ENCODE results near the gene ZKSCAN3. TPM values are rescaled to one million over a fixed set of nuclear protein-coding genes. Genes with fewer than 3 reads are reported as not detected.
A peak's percentile ranks its signal among the peaks of the same experiment; 100 is the strongest.

Gene ZKSCAN3
- total RNA-seq, 1 donor from 2014 or later: 9.5 TPM

DNA sequence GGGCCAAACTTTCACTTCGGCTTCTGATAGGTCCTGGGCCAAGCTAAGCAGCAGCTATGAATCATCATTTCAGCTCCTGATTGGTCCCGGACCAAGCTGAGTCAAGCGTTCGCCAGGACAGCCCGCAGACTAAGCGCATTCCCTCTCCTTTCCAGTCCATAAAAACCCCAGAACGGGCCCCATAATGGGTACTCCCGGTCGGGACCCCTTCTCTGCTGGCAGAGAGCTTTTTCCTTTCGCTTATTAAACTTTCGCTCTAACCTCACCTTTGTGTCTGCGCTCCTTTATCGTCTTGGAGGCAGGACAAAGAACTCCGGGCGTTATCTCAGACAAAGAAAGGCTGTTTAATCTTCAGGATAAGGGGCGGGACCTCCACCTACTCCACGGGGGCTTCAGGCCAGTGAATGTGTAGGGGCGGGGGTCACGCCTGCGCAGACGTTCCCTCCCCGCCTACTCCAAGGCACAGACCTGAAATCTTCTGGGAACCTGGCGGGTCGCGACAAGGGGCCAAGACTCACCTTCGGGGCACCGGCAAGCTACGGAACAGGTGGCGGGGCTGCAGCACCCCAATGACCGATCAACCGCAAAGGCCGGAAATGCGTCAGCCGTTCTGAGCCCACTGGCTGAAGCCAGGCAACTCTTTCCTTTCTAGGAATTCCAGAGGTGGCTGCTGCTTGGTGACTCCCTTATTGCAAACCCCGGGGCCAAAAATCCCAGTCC, 14.0 kb upstream of the ZKSCAN3 start, which contains the start of gene ZSCAN31:
Gene ZSCAN31, minus strand, starts transcription at position 585 of the 720 bp plus-strand sequence. CDS start 6,465 bp downstream, outside the sequence.
- Mint-ChIP-seq H3K4me1 (ENCODE audit: unreplicated experiment) (peaks cover 11% of the 10 kb centered on the region), H3K27me3 (ENCODE audit: unreplicated experiment) (no peaks in the 10 kb centered on the region), H3K9me3 (ENCODE audit: unreplicated experiment) (no peaks in the 10 kb centered on the region), H3K4me3 (ENCODE audit: unreplicated experiment) (no peak within 1 kb of the TSS), H3K36me3 (ENCODE audit: low read depth, unreplicated experiment) (no peaks in the 10 kb centered on the region), H3K27ac (ENCODE audit: unreplicated experiment) (no peak within 1 kb of the TSS)
- TF ChIP-seq, protein P1, sequence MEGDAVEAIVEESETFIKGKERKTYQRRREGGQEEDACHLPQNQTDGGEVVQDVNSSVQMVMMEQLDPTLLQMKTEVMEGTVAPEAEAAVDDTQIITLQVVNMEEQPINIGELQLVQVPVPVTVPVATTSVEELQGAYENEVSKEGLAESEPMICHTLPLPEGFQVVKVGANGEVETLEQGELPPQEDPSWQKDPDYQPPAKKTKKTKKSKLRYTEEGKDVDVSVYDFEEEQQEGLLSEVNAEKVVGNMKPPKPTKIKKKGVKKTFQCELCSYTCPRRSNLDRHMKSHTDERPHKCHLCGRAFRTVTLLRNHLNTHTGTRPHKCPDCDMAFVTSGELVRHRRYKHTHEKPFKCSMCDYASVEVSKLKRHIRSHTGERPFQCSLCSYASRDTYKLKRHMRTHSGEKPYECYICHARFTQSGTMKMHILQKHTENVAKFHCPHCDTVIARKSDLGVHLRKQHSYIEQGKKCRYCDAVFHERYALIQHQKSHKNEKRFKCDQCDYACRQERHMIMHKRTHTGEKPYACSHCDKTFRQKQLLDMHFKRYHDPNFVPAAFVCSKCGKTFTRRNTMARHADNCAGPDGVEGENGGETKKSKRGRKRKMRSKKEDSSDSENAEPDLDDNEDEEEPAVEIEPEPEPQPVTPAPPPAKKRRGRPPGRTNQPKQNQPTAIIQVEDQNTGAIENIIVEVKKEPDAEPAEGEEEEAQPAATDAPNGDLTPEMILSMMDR (IDR thresholded peaks at IDR 0.05; ENCODE audit: unreplicated experiment): no peak
- peak; percentile 82 for DNase-seq (ENCODE audit: low spot score)

DNA sequence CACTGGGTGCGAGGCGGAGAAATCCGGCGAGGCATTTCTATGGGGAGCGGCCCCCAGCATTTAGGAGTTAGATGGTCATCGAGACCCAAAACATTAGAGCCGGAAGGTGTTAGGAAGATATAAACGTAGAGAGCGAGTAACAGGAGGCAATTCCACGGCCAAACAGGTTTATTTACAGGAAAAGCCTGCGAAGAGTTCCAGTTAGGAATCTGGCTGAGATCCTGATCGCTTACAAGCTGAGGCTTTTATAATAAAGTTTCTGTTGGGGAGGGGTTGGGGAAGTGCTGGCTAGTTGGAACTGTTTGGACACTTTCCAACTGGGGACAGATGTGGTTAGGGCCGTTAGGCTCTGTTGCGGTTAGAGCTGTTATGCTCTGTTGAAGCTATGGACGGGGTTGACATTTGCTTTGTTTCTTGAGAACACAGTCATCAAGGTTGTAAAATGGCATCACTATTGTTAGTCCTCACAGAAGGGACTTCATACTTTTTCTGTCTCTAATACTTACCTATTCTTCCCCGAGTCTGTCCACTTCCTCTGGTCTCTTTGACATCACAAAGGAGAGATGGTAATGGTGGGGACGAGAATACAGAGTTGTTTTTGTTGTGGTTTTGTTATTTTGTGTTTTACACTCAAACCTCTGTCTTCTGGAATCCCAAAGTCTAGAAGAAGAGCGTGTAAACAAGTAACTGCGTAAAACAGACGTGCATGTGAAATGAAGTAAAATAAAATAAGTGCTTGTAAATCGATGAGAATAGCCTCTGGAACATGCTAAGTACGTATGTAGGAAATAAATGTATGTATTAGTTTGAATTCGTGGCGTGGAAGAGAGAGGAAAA, 13.2 kb upstream of the ZKSCAN3 start:
- H3K4me3 Mint-ChIP-seq (ENCODE audit: unreplicated experiment): no peak overlapping the region
- no peaks in the 10 kb centered on the region for H3K36me3 Mint-ChIP-seq (ENCODE audit: low read depth, unreplicated experiment)
- H3K4me1 Mint-ChIP-seq (ENCODE audit: unreplicated experiment): peaks cover 11% of the 10 kb centered on the region
- no peak overlapping the region for H3K27ac Mint-ChIP-seq (ENCODE audit: unreplicated experiment)
- no peaks in the 10 kb centered on the region for H3K9me3 Mint-ChIP-seq (ENCODE audit: unreplicated experiment)
- no peaks in the 10 kb centered on the region for H3K27me3 Mint-ChIP-seq (ENCODE audit: unreplicated experiment)
- no peak for DNase-seq (ENCODE audit: low spot score)
- TF ChIP-seq, protein P1 (IDR thresholded peaks at IDR 0.05; ENCODE audit: unreplicated experiment): no peak

DNA sequence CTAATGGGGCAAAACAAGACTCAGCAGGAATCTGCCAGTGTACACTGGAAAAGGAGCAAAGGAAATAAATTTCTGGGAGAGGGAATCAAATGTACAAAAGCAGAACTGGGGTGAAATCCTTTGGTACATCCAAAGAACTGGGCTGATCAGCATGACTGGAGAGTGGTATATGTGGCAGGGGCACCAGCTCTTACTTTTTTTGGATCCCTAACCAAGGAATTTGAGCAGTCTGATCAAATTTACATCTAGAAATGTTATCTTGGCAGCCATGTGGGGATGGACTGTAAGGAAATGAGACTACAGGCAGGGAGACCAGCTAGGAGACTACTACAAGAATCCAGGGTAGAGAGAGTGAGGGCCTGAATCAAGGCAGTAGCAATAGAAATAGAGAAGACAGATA, 12.6 kb upstream of the ZKSCAN3 start:
- TF ChIP-seq, protein P1 (IDR thresholded peaks at IDR 0.05; ENCODE audit: unreplicated experiment): no peak

DNA sequence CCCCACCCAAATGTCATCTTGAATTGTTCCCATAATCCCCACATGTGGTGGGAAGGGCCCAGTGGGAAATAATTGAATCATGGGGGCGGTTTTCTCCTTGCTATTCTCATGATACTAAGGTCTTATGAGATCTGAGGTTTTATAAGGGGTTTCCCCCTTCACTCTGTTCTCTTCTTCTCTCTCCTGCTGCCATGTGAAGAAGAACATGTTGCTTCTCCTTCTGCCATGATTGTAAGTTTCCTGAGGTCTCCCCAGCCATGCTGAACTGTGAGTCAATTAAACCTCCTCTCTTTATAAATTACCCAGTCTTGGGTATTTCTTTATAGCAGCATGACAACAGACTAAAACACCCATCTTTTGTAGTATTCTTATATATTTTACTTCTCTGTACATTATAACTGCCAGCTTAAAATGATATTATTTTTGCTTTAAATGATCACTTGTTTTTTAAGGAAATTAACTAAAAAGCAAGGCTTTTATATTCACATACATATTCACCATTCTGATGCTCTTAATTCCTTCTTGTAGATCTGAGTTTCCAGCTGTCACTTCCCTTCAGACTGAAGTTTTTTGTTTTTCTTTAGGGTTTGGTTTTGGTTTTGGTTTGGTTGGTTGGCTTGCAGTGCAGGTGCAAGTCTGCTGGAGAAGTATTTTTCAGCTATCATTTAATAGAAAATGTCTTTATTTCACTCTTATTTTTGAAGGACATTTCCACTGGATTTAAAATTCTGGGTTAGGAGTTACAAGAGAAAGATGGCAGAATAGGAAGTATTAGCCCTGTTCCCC, 9.2 kb upstream of the ZKSCAN3 start:
- TF ChIP-seq, protein P1 (IDR thresholded peaks at IDR 0.05; ENCODE audit: unreplicated experiment): no peak
- H3K36me3 Mint-ChIP-seq (ENCODE audit: low read depth, unreplicated experiment): no peaks in the 10 kb centered on the region
- no peak for DNase-seq (ENCODE audit: low spot score)
- no peaks in the 10 kb centered on the region for H3K9me3 Mint-ChIP-seq (ENCODE audit: unreplicated experiment)
- no peak overlapping the region for H3K4me3 Mint-ChIP-seq (ENCODE audit: unreplicated experiment)
- H3K27ac Mint-ChIP-seq (ENCODE audit: unreplicated experiment): no peak overlapping the region
- H3K4me1 Mint-ChIP-seq (ENCODE audit: unreplicated experiment): no peaks in the 10 kb centered on the region
- no peaks in the 10 kb centered on the region for H3K27me3 Mint-ChIP-seq (ENCODE audit: unreplicated experiment)

More for the DNA sequence above, 12.6 kb upstream of the ZKSCAN3 start:
- Mint-ChIP-seq H3K27ac (ENCODE audit: unreplicated experiment) (no peak overlapping the region), H3K36me3 (ENCODE audit: low read depth, unreplicated experiment) (no peaks in the 10 kb centered on the region), H3K4me1 (ENCODE audit: unreplicated experiment) (peaks cover 11% of the 10 kb centered on the region), H3K4me3 (ENCODE audit: unreplicated experiment) (no peak overlapping the region), H3K9me3 (ENCODE audit: unreplicated experiment) (no peaks in the 10 kb centered on the region), H3K27me3 (ENCODE audit: unreplicated experiment) (no peaks in the 10 kb centered on the region)
- DNase-seq (ENCODE audit: low spot score): no peak
